ENCODE measurements around the gene LRRC31.

Gene LRRC31

DNA sequence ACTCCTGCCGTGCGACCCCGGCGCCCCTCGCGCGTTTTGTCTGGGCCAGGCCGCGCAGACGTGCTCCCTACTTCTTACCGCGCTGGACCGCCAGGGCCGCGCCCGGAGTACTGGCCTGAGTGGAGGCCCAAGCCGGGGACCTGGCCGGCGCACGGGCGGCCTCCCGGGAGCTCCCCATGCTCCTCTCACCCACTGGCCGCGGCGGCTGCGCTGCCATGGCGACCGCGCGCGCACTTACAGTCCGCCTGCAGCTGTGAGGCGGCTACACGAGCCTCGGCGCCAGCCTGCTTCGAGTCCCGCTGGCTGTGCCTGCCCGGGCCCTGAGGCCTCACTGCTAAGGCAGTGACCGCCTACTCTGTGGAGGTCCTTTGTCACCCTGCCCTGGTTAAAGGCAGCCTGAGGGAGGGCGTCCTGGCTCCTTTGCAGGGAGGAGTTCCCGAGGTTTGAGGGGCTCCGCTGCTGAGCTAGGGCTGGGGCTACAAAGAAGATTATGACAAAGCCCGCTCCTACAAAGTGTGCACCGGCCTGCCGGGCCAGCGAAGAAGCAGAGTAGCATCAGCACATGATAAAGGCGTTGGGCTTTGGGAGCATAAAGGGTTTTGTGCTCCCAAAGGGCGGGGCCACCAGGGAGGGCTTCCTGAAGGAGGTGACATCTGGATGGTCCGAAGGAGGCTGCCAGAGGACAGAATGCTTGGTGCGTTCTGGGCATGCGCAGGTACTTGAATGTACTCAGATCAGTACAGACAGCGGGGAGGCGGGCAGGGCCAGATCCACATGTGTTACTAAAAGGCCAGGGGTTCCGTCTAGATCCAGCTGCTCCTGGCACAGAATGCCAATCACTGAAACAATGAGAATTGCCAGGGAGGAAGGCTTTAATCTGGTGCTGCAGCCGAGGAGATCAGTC, 57.2 kb downstream of the LRRC31 start, which contains the start of the genes LRRC34 and LRRIQ4:
Gene LRRC34 (minus strand): TSS at position 573 of the 904 bp plus-strand sequence. CDS start 356 bp downstream, at position 217.
Gene LRRIQ4 (plus strand): TSS at position 539 of the 904 bp plus-strand sequence. CDS start 9,052 bp downstream, outside the sequence.
- DNase-seq: peak; percentile 47 to 55

- DNase-seq: peak; percentile 12 to 14
Measured at GRCh38 chr3:169811631-169812331, 58.0 kb downstream of the LRRC31 start.

DNA sequence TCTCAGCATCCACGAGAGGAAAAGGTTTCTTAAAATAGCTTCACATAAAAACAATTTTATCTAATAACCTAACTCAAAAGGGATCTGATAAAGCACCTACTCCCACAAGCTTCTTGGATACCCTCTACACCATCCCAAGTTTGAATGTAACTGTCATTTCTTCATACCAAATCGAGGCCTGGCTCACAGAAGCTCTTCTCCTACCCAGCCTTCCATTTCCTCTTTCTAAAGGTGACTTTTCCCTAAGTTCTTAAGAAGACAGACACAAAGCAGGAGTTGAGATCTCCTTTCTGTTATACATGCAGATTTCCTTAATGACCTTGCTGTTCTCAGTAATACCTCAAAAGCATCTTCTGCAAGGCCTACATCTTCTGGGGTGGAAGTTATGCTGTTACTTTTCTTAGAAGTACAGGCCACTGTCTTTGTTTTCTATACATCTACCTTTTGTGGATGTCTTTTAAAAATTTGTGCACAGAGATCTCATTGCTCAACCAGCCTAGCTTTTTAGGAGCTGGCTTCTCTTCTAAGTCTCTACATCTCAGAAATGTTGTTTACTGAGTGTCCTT, 60.4 kb downstream of the LRRC31 start:
- DNase-seq: no peak

DNA sequence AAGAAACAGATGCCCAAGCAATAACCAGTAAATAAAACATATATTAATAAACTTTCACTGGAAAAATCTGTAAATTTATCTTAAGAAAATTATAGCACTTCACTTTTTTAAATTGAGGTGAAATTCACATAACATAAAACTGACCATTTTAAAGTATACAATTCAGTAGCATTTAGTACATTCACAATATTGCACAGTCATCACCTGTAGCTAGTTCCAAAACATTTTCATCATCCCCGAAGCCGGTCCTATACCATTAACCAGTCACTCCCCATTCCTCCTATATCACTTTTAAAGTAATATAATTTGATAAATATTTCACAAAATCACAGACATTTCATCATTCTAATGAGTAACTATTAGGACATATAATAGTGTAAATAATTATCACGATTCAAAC, 65.1 kb downstream of the LRRC31 start:
- no peak for DNase-seq

GRCh38 chr3:169792359-169792758, 77.4 kb downstream of the LRRC31 start:
- no peak for DNase-seq

DNA sequence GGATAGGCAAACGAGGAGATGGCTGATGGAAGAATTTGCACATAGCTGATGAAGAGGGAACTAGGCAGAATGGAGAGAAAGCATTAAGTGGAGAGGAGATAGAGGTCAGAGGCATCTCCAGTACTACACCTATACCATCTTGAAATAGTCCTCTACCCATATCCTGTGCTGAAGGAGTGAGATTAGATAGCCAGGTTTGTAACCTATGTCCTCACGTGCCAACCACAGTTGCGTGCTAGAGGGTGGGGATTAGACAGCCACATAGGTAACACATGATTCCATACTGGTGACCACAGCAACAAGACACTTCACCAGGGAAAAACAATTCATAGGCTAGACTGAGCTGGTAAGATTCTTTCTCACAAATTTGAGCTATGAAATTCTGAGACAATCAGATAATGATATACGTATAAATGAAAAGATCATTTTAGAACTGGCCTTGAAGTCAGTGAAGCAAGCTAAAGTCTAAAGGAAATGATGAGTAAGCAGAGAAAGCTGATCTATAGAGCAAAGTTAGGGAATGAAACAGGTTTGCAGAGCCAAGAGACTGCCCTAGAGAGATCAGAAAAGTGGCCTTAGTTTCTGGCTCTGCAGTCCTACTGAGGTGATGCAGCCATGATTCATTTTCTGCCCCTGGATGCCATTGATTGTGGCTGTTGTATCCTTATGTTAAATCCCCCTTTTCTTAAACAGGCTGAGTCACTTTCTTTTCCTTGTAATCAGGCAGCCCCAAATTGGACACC, 78.9 kb downstream of the LRRC31 start:
- DNase-seq: no peak

GRCh38 chr3:169790219-169790618, 79.5 kb downstream of the LRRC31 start:
- DNase-seq: no peak

Measured in NCI-H1930 (cell line).